AG09309 (cell line): Measurements from ENCODE around the gene MTA2.
A peak's percentile ranks its signal among the peaks of the same experiment; 100 is the strongest.
"Not testable (repeated sequence)": the region's sequence is repeated elsewhere in the genome, so short reads cannot be mapped to it uniquely, and the experiment has no call there.

Source experiments
- DNase-seq: peaks from one replicate; pipeline ENCODE4 v3.0.0-alpha.2; 2010; ENCODE audit warnings: low read depth
- H3K4me3 ChIP-seq: 2 replicates; pipeline ENCODE4 v1.5.1; 2011; ENCODE audit warnings: mild to moderate bottlenecking, low read depth, low read length, moderate library complexity; ENCODE audit not compliant: control insufficient read depth
- CTCF ChIP-seq: IDR thresholded peaks from 2 replicates; pipeline ENCODE4 v1.5.1; 2011; ENCODE audit warnings: mild to moderate bottlenecking, low read depth, low read length, inconsistent platforms; ENCODE audit not compliant: insufficient read depth, control insufficient read depth; ENCODE audit errors: missing control alignments

MTA2 gene

GRCh38 chr11:62593434-62594044 lies 8.1 kb downstream of the MTA2 start:
- DNase-seq, result no peak
- peak; percentile 73 for TF ChIP-seq CTCF
- no peak overlapping the region for H3K4me3 ChIP-seq

- TF ChIP-seq CTCF, result no peak
- no peak for DNase-seq
- no peak overlapping the region for H3K4me3 ChIP-seq
These were observed 8.7 kb downstream of the MTA2 start for GRCh38 chr11:62592989-62593421.

GRCh38 chr11:62592146-62592815 lies 9.4 kb downstream of the MTA2 start:
- H3K4me3 ChIP-seq, result peak overlapping the region; percentile 80
- TF ChIP-seq CTCF, result no peak
- no peak for DNase-seq

- H3K4me3 ChIP-seq, result peak within 1 kb of the TSS; percentile 80
- TF ChIP-seq CTCF, result no peak
- peak; percentile 98 for DNase-seq
These were observed 10.1 kb downstream of the MTA2 start, which contains the start of gene TUT1 for GRCh38 chr11:62591448-62592145. TSS of gene TUT1 (minus strand) at chr11:62591523. CDS start at chr11:62591485, 38 bp downstream.

GRCh38 chr11:62588966-62589637 lies 12.6 kb downstream of the MTA2 start:
- no peak overlapping the region for H3K4me3 ChIP-seq
- TF ChIP-seq CTCF, result peak; percentile 30
- DNase-seq, result no peak

GRCh38 chr11:62585356-62585755 lies 16.3 kb downstream of the MTA2 start:
- not testable (repeated sequence) for DNase-seq, H3K4me3 ChIP-seq

GRCh38 chr11:62581735-62582134 lies 19.9 kb downstream of the MTA2 start:
- H3K4me3 ChIP-seq, DNase-seq: not testable (repeated sequence)
